Body of pancreas (tissue), 4 donors: ENCODE results near the gene SCP2. TPM values are rescaled to one million over a fixed set of nuclear protein-coding genes. Genes with fewer than 3 reads are reported as not detected.

ENCODE experiments used
- ATAC-seq: fragments of 150-250 bp; one replicate; pipeline ENCODE4 v1.9.1; 2016
- DNase-seq, 4 donors: peaks; one replicate each; pipeline ENCODE4 v3.0.0-alpha.2; 2019
- H3K27ac ChIP-seq, 4 donors: fragments of 200-600 bp; sonication (generic); 1 replicate in 3 of 4; 2 replicates in 1 of 4; pipeline versions ENCODE4 v1.5.1 to v1.6.1; 2016 to 2019; ENCODE audit warnings: mild to moderate bottlenecking in 1 of 4, mixed read lengths in 1 of 4, moderate library complexity in 1 of 4
- H3K27me3 ChIP-seq, 2 donors: fragments of 200-600 bp; sonication (generic); one replicate each; pipeline ENCODE4 v1.6.0; 2016; ENCODE audit warnings: mild to moderate bottlenecking in 1 of 2
- H3K36me3 ChIP-seq, 2 donors: fragments of 200-600 bp; sonication (generic); replicated peaks in 1 of 2; 2 replicates each; pipeline ENCODE4 v1.5.1; 2016; ENCODE audit warnings: low read depth in 2 of 2; ENCODE audit not compliant: insufficient read depth in 1 of 2
- H3K4me1 ChIP-seq: fragments of 200-600 bp; sonication (generic); one replicate; pipeline ENCODE4 v1.6.0; 2016
- H3K4me3 ChIP-seq, 2 donors: fragments of 200-600 bp; sonication (generic); 1 replicate in 1 of 2; 2 replicates in 1 of 2; pipeline ENCODE4 v1.5.1; 2016 to 2019
- H3K9me3 ChIP-seq, 3 donors: fragments of 200-600 bp; sonication (generic); 1 replicate in 2 of 3; 2 replicates in 1 of 3; pipeline ENCODE4 v1.5.1; 2016
- POLR2A ChIP-seq, 3 donors: fragments of 450-650 bp; IDR thresholded peaks; one replicate each; pipeline ENCODE4 v1.6.1; 2016; ENCODE audit warnings: antibody characterized with exemption in 3 of 3, mild to moderate bottlenecking in 2 of 3
- WGBS, 2 donors: methylation state at CpG; one replicate each; pipeline ENCODE4 v1.1.5; 2017; 5-methylcytosine and 5-hydroxymethylcytosine counted together
- intact Hi-C: fragments of 100-400 bp; cut with DNase I; formaldehyde crosslinking; loops from one replicate; pipeline ENCODE4 v1.15.1; 2023
- total RNA-seq, 2 donors: library from RNA; depleted of rRNA; stranded (reverse); fragments of >200 nt; gene quantifications; one replicate each; pipeline ENCODE4 v1.1.0, GENCODE V29; 2016
- TF ChIP-seq, protein P1 (sequence below), 7 experiments: fragments of 450-650 bp in 4 of 7; fragments of 200-600 bp in 3 of 7; sonication (generic) in 3 of 7; IDR thresholded peaks; one replicate each; pipeline ENCODE4 v1.5.1; 2016 to 2019; ENCODE audit warnings: antibody characterized with exemption in 7 of 7

SCP2 gene
- total RNA-seq, 2 donors from 2014 or later, result 87.4 to 90.3 TPM

GRCh38 chr1:53071915-53072314 is 144.8 kb downstream of the SCP2 start:
- Histone ChIP-seq H3K9me3 (no peaks in the 10 kb centered on the region), H3K27me3 (no peaks in the 10 kb centered on the region), H3K27ac (no peak overlapping the region), H3K4me3 (no peak overlapping the region), H3K36me3 (no peaks in the 10 kb centered on the region), H3K4me1 (no peaks in the 10 kb centered on the region)
- WGBS, 2 donors, result 79 to 92% methylated on average over 1 of the region's 1 CpG
- intact Hi-C loops, result no loop called here
- no peak for ATAC-seq
- TF ChIP-seq POLR2A (IDR thresholded peaks at IDR 0.05), result no peak
- TF ChIP-seq, protein P1, sequence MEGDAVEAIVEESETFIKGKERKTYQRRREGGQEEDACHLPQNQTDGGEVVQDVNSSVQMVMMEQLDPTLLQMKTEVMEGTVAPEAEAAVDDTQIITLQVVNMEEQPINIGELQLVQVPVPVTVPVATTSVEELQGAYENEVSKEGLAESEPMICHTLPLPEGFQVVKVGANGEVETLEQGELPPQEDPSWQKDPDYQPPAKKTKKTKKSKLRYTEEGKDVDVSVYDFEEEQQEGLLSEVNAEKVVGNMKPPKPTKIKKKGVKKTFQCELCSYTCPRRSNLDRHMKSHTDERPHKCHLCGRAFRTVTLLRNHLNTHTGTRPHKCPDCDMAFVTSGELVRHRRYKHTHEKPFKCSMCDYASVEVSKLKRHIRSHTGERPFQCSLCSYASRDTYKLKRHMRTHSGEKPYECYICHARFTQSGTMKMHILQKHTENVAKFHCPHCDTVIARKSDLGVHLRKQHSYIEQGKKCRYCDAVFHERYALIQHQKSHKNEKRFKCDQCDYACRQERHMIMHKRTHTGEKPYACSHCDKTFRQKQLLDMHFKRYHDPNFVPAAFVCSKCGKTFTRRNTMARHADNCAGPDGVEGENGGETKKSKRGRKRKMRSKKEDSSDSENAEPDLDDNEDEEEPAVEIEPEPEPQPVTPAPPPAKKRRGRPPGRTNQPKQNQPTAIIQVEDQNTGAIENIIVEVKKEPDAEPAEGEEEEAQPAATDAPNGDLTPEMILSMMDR (IDR thresholded peaks at IDR 0.05), result no peak
- DNase-seq, result no peak

DNA sequence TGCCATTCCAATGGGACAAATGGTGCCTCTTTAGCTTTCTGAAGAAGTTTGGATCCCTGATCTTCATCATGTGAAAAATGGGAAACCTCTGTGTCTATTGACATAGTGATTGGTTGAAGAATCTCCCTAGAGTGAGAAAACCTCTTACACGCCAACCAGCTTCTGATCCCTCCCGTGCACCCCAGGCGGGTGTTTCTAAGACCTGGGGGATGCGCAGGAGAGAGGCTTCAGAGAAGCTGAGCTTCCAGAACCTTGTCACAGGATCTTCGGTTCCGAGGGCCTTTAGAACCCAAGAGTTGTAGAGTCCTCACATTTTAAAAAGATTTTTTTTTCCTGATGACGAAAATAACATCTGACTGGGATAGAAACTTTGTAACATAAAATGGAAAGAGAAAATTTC is 146.2 kb downstream of the SCP2 start:
- Histone ChIP-seq H3K9me3 (no peaks in the 10 kb centered on the region), H3K4me3 (no peak overlapping the region), H3K4me1 (no peaks in the 10 kb centered on the region), H3K36me3 (no peaks in the 10 kb centered on the region), H3K27me3 (no peaks in the 10 kb centered on the region), H3K27ac (no peak overlapping the region)
- 88 to 91% methylated on average over 7 of the region's 7 CpGs for WGBS, 2 donors
- TF ChIP-seq, protein P1 (IDR thresholded peaks at IDR 0.05), result no peak
- no peak for ATAC-seq
- peak in 1 of 4 donors; percentile 2 for DNase-seq
- intact Hi-C loops, result no loop called here

GRCh38 chr1:53073868-53074311 is 146.8 kb downstream of the SCP2 start:
- WGBS, 2 donors, result 73% methylated on average over 5 to 9 of the region's 10 CpGs
- intact Hi-C loops, result no loop called here
- TF ChIP-seq, protein P1 (IDR thresholded peaks at IDR 0.05), result no peak
- TF ChIP-seq POLR2A (IDR thresholded peaks at IDR 0.05), result no peak
- Histone ChIP-seq H3K4me1 (no peaks in the 10 kb centered on the region), H3K36me3 (no peaks in the 10 kb centered on the region), H3K27ac (no peak overlapping the region), H3K4me3 (no peak overlapping the region), H3K27me3 (no peaks in the 10 kb centered on the region), H3K9me3 (no peaks in the 10 kb centered on the region)
- no peak for ATAC-seq
- peak in 2 of 4 donors; percentile 4 to 16 for DNase-seq

DNA sequence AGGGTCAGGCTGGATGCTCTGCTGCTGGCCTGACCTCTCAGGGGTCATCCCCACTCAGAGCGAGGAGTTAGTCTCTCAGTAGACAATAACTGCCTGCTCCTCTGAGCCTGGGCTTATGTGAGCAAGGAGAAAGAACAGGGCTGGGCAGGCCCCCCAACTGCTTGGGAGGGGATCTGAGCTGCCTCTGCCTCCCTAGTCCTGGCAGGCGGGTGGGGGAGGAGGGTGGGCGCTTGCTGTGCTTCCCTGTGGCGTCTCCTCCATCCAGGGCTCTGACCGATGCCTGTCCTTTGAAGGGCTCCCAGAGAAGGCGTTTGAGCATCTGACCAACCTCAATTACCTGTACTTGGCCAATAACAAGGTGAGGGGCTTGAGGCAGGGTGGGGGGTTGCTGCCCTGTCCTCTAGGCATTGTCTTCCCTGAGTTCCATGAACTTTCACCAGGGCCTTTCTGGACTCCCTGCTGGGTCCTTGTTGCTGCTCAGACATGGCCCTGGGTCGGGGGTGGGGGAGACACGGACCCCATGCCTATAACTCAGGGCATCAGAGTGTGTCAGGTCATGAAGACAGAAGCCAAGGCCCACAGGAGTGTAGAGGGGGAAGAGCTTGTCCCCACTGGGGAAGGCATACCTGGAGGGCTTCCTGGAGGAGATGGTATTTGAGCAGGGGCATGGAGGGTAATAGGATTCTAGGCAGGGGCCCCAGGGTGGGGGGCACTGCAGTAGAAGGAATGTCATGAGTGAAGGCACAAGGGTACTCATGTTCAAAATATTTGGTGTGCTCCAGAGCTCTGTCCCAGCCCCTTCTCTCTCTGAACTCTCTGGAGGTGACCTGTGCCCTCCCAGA is 147.5 kb downstream of the SCP2 start:
- 79 to 90% methylated on average over 5 to 8 of the region's 8 CpGs for WGBS, 2 donors

More for the DNA sequence above, 147.5 kb downstream of the SCP2 start:
- TF ChIP-seq POLR2A (IDR thresholded peaks at IDR 0.05), result no peak
- TF ChIP-seq, protein P1 (IDR thresholded peaks at IDR 0.05), result no peak
- Histone ChIP-seq H3K4me1 (no peaks in the 10 kb centered on the region), H3K36me3 (no peaks in the 10 kb centered on the region), H3K9me3 (no peaks in the 10 kb centered on the region), H3K4me3 (no peak overlapping the region), H3K27me3 (no peaks in the 10 kb centered on the region), H3K27ac (no peak overlapping the region)
- DNase-seq, result peak in 2 of 4 donors; percentile 2 to 6
- ATAC-seq, result no peak
- intact Hi-C loops, result no loop called here
